WI38 (cell line): ENCODE results near the gene TMEM217.

Source experiments
- H3K4me3 ChIP-seq: 2 replicates; pipeline ENCODE4 v1.5.1; 2011; ENCODE audit warnings: low read depth, mild to moderate bottlenecking, control low read depth, low read length
- TF ChIP-seq, protein P1 (sequence below): IDR thresholded peaks from 2 replicates; pipeline ENCODE4 v1.5.1; 2012; ENCODE audit warnings: low read depth, mild to moderate bottlenecking, control low read depth, low read length

TMEM217 gene

DNA sequence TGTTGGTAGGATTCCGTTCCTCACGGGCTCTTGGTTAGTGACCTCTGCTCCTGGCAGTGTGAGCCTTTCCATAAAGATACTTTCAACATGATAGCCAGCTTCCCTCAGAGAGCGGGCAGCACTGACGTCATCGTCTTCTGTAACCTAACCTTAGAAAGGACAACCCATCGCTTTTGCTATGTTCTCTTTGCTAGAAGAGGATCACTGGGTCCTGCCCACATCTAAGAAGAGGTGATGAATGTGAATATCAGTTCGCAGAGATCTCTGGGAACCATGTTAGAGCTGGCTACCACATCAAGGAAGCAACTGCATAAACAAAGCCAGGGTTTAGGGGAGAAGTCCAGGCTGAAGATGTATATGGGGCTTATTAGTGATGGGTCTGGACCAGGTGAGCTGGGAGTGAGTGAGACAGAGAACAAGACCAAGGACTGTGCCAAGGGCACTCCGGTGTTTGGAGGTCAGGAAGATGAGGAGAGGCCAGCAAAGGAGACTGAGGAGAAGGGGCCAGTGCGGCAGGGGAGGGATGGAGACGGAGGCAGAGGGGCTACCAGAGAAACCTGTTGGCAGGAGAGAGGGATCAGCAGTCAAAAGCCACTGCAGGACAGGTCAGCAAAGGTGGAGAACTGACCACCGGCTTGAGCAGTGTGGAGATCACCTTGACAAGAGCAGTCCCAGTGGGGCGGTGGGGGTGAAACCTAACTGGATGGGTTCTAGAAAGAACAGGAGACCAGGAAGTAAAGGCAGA, 48.3 kb downstream of the TMEM217 start:
- TF ChIP-seq, protein P1, sequence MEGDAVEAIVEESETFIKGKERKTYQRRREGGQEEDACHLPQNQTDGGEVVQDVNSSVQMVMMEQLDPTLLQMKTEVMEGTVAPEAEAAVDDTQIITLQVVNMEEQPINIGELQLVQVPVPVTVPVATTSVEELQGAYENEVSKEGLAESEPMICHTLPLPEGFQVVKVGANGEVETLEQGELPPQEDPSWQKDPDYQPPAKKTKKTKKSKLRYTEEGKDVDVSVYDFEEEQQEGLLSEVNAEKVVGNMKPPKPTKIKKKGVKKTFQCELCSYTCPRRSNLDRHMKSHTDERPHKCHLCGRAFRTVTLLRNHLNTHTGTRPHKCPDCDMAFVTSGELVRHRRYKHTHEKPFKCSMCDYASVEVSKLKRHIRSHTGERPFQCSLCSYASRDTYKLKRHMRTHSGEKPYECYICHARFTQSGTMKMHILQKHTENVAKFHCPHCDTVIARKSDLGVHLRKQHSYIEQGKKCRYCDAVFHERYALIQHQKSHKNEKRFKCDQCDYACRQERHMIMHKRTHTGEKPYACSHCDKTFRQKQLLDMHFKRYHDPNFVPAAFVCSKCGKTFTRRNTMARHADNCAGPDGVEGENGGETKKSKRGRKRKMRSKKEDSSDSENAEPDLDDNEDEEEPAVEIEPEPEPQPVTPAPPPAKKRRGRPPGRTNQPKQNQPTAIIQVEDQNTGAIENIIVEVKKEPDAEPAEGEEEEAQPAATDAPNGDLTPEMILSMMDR, result no peak
- H3K4me3 ChIP-seq, result no peak overlapping the region

DNA sequence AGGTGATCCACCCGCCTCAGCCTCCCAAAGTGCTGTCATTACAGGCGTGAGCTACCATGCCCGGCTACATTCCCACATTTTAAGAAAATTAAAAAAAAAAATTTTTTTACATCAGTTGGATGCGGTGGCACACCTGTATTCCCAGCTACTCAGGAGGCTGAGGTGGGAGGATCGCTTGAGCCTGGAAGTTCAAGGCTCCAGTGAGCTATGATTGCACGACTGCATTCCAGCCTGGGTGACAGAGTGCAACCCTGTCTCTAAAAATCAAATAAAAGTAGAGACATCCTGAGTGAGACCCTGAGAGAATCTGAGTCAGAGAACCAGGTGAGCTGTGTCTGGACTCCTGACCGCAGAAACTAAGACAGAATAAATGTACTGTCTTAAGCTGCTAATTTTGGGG, 49.2 kb downstream of the TMEM217 start:
- no peak overlapping the region for H3K4me3 ChIP-seq
- TF ChIP-seq, protein P1, result no peak

DNA sequence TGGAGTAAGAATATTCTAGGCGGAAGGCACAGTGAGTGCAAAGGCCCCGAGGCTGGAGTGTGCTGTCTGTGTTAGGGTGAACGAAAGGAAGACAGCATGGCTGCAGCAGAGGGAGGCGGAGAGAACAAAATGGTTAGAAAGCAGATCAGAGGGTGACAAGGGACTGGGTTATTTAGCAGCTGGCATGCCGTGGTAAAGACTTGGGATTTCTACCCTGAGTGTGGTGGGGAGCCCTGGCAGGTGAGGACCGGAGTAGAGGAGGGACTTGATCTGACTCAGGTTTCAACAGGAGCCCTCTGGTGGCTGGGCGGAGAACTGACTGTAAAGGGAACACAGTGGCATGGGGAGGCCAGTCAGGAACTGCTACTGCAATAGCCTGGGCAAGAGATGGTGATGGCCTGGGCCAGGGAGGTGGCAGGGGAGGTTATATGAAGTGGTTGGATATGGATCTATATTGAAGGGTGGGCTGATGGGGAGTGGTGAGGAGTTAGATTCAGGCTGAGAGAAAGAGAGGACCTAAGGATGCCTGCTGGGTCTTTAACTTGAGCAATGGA, 50.0 kb downstream of the TMEM217 start:
- TF ChIP-seq, protein P1, result peak; percentile 85

DNA sequence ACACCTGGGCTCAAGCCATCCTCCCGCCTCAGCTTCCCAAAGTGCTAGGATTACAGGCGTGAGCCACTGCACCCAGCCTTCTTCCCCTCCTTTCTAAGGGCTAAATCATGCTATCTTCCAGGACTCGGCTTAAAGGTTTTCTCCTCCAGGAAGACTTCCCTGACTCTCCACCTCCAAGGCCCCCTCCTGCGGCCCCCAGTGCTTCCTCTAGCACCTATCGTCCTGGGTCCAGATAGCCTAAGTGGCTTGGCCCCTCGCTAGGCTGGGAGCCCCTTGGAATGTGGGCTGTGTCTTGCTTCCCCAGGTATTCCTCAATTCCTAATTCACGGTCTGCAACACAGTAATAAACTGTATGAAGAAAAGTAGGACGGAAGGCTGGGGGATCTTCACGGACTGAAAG, 51.3 kb downstream of the TMEM217 start:
- TF ChIP-seq, protein P1, result no peak
- H3K4me3 ChIP-seq, result no peak overlapping the region

More for the DNA sequence above, 50.0 kb downstream of the TMEM217 start:
- H3K4me3 ChIP-seq, result no peak overlapping the region

DNA sequence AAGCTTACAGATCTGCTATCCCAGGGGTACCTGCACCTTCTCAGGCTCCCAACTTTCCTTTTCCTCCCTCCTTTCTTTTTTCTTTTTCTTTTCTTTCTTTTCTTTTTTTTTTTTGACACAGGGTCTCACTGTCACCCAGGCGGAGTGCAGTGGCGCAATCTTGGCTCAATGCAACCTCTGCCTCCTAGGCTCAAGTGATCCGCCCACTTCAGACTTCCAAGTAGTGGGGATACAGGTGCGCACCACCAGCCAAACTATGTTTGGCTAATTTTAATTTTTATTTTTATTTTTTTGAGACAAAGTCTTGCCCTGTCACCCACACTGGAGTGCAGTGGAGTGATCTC, 52.0 kb downstream of the TMEM217 start:
- TF ChIP-seq, protein P1, result no peak
- no peak overlapping the region for H3K4me3 ChIP-seq

DNA sequence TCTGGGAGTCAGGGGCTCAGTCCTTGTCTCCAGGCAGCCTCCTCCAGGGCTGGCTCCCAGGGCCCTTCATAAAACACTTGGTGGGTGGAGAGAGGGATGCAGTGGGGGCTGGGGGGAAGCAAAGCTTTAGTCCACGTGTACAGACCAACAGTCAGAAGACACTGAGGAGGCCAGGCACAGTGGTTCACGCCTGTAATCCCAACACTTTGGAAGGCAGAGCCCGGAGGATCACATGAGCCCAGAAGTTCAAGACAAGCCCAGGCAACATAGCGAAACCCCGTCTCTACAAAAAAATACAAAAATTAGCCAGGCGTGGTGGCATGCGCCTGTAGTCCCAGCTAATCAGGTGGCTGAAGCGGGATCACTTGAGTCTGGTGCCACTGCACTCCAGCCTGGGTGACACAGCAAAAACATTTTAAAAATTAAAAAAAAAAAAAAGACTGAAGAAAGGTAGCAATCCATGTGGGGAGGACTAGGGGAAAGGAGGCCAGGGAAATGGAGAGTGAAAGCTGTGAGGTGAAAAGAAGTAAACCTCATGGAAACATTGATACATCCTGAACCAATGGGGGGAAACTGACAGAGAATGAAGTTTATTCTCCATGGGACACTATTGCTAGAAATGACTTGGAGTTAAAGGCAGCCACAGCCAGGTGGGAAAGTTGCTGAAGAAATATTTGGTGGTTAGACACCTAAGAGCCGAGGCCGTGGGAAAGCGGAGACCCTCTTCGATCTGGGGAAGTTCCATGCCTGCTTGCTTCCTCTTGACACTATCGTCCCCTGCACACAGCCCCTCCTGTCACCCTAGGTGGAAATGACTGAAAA, 52.6 kb downstream of the TMEM217 start:
- TF ChIP-seq, protein P1, result no peak
- H3K4me3 ChIP-seq, result no peak overlapping the region
